ENCODE measurements around the gene AGBL5.

Gene AGBL5

DNA sequence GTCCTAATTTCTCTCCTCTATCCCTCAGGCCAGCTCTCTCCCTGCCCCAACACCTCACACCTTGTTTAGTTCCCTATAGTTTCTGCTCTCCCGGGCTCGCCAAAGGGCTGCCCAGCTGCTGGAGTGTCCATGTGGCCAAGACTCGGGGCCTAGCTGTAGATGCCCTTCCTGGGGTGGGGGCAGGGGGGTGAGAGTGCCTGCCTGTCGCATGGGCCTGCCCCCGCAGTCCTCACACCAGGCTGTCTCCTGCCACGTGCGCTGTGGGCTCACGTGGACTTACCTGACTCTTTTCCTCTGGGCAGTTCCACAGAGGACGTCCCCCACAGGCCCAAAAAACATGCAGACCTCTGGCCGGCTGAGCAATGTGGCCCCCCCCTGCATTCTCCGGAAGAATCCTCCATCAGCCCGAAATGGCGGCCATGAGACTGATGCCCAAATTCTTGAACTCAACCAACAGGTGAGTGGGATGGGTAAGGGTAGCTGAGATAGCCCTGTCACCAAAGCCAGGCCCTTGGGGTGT is 26.1 kb upstream of the AGBL5 start:
- DNase-seq, result no peak

DNA sequence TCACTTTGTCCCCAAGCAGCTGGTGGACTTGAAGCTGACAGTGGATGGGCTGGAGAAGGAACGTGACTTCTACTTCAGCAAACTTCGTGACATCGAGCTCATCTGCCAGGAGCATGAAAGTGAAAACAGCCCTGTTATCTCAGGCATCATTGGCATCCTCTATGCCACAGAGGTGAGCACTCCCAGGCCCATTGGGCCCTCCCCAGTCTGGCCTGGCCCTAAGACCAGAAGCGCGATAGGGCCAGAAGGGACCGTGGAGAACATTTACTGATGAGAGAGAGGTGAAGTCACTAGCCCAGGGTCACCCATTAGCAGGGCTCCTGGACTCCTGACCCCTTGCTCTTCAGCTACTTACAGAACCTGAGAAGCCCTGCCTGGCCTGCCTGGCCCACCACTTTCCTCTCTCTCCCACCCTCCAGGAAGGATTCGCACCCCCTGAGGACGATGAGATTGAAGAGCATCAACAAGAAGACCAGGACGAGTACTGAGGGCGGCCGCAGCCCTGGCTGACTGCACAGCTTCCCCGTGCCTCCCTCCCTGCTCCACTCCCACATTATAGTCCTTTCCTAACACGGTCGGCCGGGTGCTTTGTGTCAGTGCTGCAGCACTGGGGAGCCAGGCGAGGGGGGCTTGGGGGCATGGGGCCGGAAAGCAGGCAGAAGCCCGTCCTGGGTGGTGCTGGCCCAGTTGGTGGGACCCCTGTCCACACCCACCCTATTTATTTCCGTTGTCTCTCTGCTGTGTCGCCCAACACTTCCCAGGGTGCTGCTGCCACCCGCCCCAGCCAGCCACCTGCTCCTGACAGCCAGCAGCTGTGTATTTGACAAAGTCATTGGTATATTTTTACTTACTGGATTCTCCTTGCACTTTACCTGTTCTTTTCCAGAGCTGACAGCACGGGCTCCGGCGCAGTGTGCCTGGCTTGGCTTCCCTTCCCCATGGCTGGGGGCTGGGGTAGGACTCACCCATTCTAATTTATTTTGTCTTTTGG is 25.3 kb upstream of the AGBL5 start:
- no peak for DNase-seq

DNA sequence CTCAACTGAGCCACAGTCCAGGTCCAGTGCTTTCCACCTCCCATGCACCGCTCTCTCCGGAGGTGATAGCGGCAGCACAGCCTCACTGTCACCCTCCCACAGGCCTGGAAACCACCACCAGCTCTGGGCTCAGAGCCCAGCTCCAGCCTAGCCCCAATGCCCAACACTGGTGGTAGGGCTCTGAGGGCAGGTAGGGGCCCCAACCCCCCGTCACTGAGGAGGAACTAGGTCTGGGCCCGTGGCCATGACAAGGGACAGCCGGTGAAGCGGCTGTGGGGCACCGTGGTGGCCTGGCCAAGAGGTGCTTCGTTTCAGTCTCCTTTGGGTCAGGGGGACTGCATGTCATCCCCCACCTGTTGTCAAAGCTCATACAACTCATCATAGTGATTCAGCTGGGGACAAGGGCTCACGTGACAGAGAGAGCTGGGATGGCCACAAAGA is 24.2 kb upstream of the AGBL5 start:
- DNase-seq, result no peak

DNA sequence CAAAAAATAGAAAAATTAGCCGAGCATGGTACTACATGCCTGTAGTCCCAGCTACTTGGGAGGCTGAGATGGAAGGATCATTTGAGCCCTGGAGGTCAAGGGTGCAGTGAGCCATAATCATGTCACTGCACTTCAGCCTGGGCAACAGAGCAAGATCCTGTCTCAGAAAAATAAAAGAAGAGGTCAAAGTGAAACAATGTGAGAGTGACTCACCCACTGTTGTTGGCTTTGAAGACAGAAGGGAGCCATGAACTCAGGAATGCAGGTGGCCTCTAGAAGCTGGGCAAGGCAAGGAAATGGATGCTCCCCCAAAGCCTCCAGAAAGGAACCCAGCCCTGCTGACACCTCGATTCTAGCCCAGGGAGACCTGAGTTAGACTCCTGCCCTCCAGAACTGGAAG is 22.4 kb upstream of the AGBL5 start:
- no peak for DNase-seq

DNA sequence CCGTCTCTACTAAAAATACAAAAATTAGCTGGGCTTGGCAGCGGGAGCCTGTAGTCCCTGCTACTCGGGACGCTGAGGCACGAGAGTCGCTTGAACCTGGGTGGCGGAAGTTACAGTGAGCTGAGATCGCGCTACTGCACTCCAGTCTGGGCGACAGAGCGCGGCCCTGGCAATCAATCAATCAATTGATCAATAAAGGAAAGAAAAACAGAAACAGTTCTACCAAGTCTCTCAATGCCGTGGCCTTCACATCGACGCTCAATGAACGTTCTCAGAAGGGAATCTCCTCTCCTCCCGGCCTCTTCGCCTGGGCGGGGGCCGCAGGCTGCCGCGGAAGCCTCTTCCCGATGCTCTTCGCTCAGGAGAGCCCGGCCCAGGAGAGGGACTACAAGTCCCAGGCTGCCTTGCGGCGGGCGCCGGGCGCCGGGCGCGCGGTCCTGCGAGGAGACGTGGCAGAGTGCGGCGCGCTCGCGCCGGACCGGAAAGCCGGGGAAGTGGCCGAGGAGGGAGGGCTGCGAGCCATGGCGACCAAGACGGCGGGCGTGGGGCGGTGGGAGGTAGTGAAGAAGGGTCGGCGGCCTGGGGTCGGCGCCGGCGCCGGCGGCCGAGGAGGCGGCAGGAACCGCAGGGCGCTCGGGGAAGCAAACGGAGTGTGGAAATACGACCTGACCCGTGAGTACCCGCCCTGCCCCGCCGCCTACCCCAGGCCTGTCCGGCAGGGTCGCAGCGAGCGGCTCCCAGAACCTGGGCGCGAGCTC is 18.8 kb upstream of the AGBL5 start, which contains the start of gene TMEM214:
TSS of gene TMEM214 (plus strand) at position 471 of the 758 bp plus-strand sequence. CDS start at position 522, 51 bp downstream.
- DNase-seq, result peak; percentile 95

DNA sequence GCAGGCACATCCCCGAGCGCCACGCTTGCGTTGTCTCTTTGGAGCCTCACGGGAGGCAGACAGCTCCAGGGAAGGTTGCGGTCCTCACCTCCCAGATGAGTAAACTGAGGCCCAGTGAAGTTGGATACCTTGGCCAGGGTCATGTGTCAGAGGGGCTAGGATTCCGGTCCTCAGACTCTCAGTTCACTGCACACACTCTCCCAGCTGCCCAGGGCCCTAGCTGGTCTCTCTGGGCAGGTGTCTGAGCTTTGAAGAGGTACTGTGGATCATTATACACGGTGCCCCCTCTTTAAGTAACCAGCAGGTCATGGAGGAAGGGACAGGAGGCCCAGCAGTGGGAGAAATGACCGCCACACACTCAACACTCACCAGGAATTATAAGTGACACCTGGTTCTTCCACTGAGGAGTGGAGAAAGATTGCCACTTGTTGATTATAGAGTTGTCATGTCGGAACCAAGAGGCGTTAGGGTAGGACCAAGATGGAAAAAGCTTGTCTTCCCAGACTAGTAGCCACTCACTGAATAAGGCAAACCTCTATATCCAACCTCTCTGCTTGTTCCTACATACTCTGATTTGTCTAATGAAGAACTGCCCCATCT is 18.1 kb upstream of the AGBL5 start:
- DNase-seq, result no peak

DNA sequence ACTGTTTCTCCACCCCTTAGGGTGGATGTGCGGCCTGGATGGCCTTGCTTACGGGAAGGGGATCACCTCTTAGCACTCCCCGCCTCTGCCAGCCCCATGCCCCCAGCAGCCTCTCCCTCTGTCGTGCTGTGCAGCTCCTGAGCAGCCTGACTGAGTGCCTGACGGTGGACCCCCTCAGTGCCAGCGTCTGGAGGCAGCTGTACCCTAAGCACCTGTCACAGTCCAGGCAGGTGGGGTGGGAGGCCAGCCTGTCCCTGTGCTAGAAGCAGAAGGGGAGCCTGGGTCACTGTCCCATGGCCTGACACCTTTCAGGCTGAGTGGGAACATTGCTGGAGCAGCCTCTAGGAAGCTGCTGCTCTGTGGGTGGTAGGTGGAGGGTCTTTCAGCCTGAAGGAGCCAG is 13.5 kb upstream of the AGBL5 start:
- no peak for DNase-seq

DNA sequence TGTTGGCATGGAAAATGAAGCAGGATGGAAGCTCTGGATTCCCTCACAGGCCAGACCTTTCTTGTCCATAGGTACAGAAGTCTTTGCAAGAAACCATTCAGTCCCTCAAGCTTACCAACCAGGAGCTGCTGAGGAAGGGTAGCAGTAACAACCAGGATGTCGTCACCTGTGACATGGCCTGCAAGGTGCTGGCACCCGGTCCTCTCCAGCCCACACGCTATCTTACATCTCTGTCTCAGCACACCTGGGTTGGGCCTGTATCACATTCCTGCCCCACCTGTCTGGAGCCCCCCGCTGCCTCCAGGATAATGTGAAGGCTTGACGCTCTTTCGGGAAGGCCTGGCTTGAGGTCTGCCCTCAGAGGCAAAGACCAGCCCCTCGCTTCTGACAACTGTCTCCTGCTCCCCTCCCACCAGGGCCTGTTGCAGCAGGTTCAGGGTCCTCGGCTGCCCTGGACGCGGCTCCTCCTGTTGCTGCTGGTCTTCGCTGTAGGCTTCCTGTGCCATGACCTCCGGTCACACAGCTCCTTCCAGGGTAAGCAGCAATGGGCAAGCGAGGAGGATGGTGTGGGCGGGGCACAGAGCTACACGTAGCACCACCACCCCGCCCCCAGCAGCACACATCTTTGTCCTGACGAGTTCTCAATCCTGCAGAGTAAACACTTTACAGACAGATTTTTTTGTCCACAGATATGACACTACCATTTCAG is 12.7 kb upstream of the AGBL5 start:
- DNase-seq, result no peak

DNA sequence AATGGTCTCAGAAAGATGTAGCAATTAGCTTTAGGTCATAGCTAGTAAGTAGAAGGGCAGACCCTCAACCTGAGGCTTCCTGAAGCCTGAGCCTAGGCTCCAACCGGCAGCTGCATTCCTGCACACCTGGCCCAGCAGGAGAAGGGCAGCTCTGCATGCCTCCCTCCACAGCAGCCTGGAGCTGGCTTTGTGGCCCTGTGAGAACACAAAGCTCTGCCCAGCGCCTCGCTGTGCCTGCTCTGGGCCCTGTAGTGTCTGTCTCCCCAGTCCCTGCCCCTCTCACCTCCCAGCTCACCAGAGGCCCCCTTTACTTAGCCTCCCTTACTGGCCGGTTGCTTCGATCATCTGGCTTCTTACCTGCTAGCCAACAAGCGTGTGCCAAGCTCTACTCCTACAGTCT is 12.0 kb upstream of the AGBL5 start:
- no peak for DNase-seq

DNA sequence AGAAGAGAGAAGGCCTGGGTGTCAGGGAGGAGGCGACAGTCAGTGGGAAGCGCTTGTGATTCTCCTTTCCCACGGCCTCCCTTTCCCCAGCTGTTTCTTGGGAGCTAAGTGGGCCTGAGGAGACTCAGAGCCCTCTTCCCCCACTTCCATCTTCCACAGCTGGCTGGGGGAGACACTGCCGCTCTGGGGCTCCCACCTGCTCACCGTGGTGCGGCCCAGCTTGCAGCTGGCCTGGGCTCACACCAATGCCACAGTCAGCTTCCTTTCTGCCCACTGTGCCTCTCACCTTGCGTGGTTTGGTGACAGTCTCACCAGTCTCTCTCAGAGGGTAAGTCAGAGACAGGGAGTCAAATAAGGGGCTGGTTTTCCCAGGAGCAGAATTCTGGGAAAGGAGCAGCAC is 11.6 kb upstream of the AGBL5 start:
- no peak for DNase-seq

DNA sequence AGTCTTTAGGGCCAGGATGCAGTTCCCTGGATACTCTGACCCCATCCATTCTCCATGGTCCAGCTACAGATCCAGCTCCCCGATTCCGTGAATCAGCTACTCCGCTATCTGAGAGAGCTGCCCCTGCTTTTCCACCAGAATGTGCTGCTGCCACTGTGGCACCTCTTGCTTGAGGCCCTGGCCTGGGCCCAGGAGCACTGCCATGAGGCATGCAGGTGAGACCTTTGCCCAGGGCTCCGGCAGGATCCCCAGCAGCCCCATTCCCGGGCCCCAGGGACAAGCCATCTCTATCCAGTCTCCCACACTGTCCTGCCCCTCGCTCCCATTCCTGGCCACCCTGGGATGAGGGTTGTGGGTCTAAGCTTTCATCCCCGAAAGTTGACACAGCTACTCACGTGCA is 11.2 kb upstream of the AGBL5 start:
- DNase-seq, result no peak

DNA sequence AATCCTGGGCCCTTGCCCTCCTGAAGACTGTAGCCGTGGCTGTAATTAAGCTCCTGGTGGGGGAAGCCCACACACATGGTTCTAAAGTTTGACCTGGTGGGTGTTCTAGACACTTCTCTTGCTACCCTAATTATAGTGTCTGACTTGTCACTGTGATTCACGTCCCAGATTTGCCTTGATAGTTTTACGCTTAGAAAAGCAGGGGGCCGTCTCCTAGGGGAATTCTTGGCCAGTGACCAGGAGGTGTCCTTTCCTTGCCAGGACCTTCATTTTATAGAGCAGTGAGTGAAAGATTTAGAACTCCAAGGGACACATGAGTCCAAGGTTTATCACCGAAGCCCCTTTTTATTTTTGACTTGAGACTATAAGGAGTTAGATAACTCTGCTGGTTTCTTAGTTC is 9.7 kb upstream of the AGBL5 start:
- no peak for DNase-seq

DNA sequence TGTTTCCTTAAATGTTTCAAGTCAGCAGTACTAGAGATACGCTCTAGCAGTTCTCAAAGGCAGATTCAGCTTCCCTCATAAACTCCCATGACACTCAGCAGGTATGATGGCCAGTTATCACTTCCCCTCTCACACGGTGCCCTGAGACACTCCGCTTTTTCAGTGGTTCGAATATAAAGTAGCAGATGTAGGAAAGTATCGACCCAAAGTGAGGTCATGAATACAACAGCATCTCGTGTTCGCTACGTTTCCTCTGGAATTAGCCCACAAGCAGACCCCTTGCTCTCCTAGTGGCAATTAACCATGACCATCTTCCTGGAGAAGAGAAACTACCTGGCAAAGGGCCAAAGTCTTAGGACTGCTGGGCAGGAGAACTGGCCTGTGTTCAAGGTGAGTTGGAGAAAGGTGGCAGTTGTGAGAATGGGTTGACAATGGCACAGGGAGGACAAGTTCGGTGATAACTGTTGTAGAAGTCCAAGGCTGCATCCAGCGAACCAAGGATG is 9.3 kb upstream of the AGBL5 start:
- no peak for DNase-seq

DNA sequence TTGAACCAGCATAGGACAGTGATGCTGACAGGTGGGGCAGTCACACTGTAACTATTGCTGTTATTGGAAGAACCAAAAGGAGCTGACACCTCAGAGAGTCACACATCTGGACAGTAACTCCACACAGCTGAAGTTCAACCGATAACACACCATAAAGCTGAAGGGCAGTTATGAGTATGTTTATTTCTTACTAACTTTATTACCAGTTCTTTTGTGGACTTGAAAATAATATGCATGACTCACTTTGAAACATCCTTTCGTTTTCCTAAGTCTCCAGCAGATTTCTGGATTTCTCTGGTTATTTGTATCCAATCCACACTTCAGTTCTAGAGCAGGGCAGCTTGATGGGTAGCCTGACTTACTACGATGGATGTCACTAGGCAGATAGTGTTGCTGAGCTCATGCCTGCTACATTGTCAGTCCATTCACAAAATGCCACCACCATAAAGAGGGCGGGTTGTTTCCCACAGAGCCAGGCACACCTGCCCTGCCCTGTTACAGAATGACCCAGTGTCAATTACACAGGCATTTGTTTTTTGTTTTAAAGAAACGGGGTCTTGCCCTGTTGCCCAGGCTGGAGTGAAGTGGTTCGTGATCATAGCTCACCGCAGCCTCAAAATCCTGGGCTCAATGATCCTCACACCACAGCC is 8.4 kb upstream of the AGBL5 start:
- DNase-seq, result no peak

DNA sequence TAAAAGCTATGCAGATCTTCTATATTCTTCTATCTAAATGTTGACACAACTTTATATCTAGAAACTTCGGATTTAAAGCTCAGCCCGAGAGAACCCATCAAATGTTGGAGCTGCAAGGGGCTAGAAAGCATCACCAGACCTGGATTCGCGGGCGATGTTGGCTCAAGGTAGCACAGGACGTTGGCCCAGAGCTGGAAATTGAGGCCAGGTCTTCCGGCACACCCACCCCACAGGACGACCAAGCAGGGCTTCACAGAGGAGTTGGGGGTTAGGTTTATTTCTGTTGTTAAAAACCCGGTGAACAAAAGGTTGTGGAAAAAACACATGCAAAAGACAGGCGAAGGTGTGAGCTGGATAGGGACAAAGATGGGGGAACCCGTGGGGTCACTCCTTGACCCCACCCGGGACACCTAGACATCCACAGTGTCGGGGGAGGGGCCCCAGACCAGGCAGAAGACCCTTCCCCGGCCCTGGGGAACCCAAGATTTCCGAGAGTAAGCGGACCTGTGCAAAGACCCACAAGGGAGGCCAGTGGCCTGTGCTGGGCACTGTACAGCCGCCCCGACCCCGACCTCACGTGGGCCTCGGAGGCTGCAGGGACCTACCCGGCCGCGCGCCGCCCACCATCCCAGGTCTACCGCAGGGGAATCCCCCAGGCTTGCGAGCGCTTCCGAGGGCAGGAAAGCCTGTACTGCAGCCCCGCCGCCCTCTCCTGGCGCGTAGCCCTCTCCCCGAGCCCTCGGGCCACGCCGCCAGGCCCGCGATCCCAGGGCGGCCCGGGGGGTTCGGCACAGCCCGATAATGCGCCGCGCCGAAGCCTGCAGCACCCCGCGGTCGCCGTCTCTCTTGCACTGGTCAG is 1.8 kb upstream of the AGBL5 start:
- peak; percentile 76 for DNase-seq

DNA sequence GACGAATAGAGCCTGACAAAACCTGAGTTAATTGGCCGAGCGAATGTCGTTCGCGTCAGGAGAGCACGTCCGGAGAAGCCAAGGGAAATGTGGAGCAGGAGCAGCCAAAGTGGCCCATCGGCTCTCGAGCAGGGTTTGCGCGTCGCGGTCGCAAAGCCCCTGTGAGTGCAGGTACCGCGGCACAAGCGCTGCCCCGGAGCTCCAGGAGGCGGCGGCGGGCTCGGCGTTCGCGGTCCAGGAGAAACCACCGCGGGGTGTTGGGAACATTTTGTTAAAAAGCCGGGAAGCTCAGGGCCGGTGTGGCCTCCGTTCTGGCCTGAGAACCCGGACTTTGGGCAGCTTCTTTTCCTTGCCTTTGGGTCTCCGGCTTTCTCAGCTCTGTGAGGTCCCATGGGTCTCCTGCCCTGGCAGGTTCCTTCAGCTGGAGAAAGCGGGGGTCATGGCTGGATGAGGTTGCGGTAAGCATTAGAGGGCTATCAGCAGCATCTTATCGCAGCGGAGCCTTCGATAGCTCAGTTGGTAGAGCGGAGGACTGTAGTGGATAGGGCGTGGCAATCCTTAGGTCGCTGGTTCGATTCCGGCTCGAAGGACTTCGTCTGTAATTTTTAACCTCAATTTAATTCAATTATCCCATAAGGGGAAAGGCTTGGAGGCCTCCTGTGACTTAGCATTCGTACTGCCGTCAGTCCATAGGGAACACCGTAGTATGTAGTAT is 1.0 kb upstream of the AGBL5 start:
- DNase-seq, result peak; percentile 92

DNA sequence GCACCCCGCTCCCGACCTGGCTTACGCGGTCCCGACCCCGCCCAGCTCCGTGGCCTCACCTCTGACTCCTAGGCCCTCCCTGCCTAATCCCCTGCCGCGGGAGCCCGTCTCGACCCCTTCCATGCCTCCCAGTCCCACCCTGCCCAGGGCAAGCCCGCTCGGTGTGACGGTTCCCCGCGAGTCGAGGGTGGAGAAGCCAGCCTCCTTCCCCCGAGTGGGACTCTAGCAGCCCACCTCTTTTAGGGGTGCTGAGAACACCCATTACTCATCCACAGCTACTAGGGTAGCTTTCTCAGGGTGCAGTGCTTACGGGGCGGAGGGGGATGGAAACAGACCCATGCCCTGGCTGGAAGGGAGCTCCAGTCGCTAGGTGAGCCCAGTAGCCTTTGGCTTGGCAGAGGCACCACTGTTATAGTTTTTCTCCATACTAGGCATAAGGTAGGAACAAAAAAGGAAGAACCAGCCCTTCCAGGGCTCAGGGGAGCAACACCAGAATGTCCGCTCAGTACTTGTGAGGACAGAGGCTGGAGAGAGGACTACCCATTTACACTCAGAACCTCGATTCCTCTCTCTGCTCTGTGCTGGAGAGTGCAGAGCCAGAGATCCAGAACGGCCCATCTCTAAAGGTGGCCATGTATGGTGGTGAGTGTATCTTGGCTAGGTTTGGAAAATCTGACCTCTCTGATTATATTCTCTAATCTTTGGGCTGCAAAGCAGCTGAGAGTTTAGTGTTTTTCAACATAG is 606 bp downstream of the AGBL5 start:
- no peak for DNase-seq

DNA sequence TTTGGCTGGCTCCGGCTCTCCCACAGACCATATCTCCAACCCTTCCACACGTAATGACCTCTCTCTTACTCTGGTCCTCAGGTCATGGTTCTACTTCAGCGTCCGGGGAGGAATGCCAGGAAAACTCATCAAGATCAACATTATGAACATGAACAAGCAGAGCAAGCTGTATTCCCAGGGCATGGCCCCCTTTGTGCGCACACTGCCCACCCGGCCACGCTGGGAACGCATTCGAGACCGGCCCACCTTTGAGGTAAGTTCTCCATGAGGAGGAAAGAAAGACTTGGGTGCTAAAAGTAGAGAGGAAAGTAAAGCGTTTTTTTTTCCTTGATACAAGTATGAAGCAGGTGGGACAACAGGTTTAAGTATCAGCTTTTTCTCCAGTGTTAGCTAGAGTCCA is 1.9 kb downstream of the AGBL5 start:
- DNase-seq, result no peak

DNA sequence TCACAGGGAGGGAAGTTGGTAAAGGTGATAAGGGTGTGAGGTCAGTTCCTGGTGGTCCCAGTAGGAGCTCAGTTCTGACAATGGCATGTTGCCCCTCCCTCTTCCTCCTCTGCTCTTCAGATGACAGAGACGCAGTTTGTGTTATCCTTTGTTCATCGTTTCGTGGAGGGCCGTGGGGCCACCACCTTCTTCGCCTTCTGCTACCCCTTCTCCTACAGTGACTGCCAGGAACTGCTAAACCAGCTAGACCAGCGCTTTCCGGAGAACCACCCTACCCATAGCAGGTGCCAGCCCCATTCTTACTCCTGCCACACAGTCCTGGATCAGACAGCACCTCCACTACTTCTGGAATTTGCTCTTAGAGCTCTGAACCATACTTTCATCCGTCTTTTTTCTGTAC is 2.3 kb downstream of the AGBL5 start:
- no peak for DNase-seq

Data from activated CD4-positive, alpha-beta T cell treated with anti-CD3 and anti-CD28 coated beads, Interleukin-2, Interleukin-6, amounts not matched to agents 100 ng/mL and 50 ng/mL, durations not matched to agents 16 hours and 8 hours (primary cell).